Measurements from ENCODE around the gene RAP1A.
"Not testable (repeated sequence)": the region's sequence is repeated elsewhere in the genome, so short reads cannot be mapped to it uniquely, and the experiment has no call there.

The RAP1A gene

DNA sequence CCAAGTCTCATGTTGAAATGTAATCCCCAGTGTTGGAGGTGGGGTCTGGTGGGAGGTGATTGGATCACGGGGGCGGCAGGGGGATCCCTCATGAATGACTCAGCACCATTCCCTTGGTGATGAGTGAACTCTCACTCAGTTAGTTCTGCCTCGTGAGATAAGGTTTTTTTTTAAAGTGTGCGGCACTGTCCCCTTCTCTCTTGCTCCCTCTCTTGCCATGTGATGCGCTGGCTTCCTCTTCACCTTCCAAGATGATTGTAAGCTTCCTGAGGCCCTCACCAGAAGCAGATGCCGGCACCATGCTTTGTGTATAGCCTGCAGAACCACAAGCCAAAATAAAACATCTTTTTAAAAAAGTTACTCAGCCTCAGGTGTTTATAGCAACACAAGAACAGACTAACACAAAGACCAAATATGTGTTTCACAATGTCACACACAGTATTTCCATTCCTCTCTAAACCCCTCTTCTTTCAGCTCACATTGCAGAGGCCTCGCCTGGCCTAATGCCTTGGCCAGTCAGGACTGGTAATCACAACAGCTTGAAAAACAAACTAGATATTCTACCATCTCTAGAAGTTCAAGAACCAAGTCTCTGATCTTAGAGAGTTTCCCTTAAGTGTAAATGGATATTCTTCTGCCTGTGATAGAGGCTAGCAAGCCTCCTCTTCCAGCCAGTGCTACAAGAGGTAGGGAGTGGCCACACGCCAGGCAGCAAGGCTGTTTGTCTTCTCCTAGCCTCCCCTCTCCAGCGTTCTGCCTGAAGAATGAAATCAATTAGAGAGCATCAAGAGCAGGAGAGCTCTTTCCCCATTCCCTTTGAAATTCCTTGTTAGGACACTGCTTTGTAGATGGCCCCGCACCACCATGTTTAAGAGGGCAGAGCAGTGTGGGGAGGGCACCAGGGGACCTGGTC is 19.6 kb upstream of the RAP1A start:
- no peak for DNase-seq

GRCh38 chr1:111600886-111601386 is 18.7 kb upstream of the RAP1A start:
- DNase-seq, result no peak

GRCh38 chr1:111602302-111602701 is 17.3 kb upstream of the RAP1A start:
- no peak for DNase-seq

DNA sequence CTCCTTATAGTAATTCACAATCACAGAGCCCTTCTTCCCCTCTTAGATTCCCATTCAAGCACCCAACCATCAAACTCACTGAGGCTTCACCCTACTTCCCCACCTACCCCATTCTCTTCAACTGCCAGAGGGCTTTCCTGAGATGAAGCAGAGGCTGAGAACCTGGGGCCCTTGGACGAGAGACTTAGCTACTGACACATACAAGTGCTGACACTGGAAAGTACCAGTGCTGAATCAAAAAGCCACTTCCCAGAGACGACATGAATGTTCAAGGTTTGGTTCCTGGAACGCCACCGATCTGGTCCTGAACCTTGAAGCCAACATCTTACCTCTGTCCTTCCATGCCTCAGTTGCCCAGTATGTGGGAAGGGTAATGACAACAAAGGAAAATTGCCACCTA is 16.6 kb upstream of the RAP1A start:
- no peak for DNase-seq

GRCh38 chr1:111603979-111604378 is 15.6 kb upstream of the RAP1A start:
- no peak for DNase-seq

DNA sequence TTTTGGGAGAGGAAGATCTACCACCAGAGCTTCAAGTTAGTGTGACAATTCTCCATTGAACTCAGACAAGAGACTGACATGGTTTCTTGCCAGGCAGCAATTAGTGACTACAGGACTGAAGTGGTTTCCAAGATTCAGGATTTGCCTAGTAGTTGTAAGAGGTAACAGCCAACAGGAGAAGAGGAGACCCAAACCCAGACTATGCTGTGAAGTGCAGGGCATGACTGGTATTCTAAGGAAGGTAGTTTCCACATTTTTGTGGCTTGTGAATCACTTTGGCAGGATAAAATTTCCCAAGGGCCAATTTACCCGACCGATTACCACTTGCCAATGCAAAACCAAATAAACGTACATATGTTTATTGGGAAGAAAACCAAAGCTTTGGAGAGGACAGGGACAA is 14.7 kb upstream of the RAP1A start:
- DNase-seq, result no peak

GRCh38 chr1:111605576-111605975 is 14.0 kb upstream of the RAP1A start:
- DNase-seq, result no peak

DNA sequence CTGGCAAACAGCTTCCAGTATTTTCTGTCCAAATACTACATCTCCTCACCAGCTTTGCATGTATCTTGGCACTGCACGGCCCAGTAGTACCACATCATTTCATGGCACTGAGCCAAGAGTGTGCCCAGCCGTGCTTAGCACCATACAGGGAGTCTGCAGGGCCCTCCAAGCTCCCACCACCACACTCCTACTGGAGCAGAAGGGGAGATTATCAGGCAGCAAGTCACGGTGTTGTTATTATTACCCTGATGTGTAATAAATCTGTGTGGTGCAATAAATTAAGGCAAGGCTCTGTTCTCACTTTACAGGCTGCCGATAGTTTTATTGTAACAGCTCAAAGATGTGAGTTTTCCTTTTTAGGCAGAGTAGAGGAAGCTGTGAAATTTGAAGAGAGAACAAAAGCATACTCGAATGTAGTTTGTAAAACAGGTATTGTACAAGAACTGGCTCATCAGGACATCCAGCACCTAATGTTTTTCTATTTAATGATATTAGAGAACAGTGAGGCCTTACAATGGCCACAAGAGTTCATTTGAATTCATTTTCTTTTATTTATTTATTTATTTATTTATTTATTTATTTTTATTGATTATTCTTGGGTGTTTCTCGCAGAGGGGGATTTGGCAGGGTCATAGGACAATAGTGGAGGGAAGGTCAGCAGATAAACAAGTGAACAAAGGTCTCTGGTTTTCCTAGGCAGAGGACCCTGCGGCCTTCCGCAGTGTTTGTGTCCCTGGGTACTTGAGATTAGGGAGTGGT is 13.0 kb upstream of the RAP1A start:
- DNase-seq, result not testable (repeated sequence)

DNA sequence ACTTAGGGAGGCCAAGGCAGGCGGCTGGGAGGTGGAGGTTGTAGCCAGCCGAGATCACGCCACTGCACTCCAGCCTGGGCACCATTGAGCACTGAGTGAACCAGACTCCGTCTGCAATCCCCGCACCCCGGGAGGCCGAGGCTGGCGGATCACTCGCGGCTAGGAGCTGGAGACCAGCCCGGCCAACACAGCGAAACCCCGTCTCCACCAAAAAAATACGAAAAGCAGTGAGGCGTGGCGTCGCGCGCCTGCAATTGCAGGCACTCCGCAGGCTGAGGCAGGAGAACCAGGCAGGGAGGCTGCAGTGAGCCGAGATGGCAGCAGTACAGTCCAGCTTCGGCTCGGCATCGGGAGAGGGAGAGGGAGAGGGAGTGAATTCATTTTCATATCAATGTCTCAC is 11.1 kb upstream of the RAP1A start:
- not testable (repeated sequence) for DNase-seq

GRCh38 chr1:111611986-111612385 is 7.6 kb upstream of the RAP1A start:
- DNase-seq, result no peak

DNA sequence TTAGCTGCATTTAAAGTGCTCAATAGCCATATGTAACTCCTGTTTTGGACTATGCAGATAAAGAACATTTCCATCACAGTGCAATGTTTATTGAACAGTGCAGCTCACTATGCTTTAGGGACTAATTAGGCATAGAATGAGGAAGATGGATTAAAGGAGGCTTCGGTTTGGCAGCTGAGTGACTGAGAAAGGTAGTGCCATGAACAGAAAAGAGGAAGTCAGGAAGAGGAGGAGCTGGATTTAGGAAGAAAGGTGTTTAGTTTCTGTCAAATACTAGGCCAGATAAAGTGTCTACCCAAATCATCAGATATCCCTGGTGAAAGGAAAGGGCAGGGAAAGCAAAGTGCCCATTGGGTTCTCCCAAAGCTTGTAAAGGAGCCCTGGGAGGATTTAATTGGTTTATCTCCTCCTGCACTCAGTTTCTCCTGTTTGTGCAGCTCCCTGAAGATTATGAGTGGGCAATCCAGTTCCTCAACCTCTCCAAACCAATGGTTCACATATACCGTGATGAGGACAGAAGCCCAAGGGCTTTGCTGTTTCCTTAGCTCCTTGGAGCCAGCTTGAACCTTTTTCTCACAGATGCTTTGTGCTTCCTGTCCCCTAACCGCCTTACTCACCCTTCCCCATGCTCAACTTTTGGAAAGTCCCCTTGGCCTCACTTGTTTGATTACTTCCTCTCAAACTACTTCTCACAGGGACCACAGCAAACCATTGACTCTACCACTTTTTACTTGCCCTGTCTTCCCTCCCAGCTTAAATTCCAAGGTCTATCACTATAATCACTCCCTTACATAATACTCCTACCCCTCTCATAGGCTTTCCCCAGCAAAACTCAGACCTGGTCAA is 3.5 kb upstream of the RAP1A start:
- no peak for DNase-seq

GRCh38 chr1:111618081-111618480 is 1.5 kb upstream of the RAP1A start:
- no peak for DNase-seq

- DNase-seq, result no peak
These were observed 491 bp upstream of the RAP1A start for GRCh38 chr1:111618961-111619634.

DNA sequence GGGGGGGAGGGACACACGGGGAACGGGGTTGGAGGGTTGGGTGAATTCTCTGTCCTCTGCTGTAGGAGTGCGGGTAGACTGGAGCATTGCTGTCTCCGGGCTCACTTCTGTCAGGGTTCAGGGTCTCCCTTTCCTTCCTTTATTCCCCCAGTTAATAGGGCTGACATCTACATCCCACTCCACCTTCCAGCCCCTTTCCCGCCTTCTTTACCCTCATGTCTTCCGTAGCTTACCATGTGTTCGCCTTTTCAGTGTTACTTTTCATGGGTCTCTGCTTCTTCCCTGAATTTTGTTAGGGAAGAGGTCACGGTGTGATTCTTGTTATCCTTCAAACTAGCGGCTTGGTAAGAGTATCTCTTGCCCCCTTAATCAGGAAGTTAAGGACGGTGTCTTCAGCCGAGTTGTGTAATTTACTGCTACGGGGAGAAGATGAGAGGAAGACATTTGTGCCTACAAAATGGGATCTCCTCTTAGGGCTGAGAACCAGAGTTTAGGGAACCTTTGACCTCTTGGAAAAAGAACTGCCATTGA is 917 bp downstream of the RAP1A start:
- no peak for DNase-seq

DNA sequence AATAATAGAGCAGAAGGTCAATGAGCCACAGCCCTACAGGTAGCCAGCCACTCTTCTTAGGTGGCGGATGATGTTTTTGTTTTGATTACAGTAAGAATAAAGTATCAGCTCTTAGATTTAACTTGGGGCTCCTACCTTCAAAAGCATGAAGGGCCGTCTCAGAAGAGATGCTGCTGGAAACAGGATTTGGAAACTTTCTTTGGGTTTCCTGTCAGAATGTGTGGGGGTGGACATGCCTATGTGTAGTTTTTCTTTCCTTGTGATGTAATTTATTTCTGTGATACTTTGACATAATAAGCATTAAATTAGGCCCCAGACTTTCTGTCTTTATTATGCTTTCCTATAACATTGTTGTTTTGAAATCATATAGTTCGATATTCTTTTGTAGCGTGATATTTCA is 1.5 kb downstream of the RAP1A start:
- DNase-seq, result no peak

DNA sequence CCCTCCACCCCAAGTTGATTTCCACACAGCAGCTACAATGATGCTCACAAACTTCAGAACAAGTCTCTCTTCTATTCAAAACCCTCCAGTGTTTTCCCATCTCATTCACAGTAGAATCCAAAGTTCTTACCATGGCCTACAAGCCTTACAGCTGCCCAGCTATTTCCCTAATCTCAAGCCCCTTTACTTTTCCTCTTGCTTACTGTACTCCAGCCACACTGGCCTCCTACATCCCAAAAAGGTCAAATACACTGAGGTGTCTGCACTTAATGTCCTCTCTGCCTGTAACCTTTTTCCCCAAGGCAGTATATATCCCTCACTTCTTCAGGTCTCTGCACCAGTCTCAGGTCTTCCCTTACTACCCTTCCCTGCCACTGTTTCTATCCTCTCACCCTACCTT is 2.6 kb downstream of the RAP1A start:
- DNase-seq, result no peak

GRCh38 chr1:111624382-111624781 is 4.8 kb downstream of the RAP1A start:
- DNase-seq, result no peak

DNA sequence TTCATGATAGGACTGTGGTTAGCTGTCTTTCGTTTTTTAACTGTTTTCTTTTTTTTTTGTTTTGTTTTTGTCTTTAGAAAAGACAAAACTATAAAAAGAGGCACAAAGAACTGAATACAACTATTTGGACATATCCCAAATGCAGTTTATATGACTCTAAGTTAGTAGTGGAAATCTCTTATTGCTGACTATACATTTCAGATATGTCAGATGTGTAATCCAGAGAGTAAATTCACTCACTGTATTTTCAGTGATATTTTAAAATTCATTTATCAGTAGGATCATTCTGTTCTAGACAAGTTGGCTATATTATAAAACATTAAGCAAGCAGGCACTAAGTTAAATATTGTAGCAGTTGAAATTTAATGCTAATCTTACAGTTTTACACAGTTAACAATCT is 5.7 kb downstream of the RAP1A start:
- DNase-seq, result no peak

- no peak for DNase-seq
These were observed 8.6 kb downstream of the RAP1A start for GRCh38 chr1:111628153-111628552.

DNA sequence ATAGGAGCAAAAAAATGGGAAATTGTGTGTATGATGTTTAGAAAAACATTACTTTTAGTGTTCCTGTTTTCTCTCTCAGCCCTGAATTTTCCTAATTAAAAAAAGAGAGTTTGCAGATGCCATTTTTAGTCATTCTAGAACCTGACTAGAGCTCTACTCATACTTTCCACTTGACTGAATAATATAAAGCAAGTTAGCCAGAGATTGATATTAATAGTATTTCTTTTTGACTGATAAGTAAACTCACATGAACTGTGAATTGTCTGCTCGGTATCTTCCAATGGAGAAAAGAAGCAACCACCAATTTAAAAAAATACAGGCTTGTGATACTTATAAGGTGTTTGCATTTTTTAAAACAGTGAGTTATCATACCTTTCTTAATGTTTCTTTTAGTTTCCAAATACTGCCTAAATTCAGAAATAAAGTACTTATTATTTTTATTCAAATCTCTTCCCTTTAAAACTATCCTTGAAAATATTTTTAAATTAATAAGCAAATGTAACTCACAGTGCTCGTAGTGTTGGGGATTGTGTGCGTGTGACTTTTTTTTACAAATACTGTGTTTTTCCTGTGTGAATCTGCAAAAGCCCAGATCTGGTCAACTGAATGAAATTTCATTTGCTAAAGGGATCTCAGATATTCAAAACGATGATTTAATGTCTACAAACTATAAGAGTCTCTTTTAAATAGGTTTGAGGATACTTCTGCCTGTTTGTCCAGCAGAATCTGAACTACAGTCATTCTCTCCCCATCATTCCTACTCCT is 9.8 kb downstream of the RAP1A start:
- DNase-seq, result no peak

DNA sequence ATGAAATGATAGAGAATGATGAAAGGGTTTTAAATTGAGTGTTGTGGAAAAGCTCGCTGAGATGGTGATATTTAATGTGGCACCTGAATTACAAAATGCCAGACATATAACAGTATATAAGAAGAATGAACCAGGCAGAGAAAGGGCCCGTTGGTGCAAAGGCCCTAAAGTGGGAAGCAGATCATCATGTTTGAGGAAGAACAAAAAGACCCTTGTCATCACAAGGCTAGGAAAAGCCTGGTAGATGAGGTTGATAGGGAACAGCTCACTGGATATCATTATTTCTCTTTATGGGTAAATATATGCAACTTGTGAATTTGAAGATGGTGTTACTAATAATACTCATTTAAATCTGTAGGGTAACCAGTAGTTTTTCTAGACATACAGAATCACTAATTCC is 11.0 kb downstream of the RAP1A start:
- DNase-seq, result no peak

Data from activated gamma-delta T cell (primary cell).